AG04449 (cell line): Measurements from ENCODE around the gene SLC46A1.

Experiments used
- CTCF ChIA-PET: fragments of 350-600 bp; formaldehyde crosslinking; extraction: SDS; loops from one replicate; lab custom pipeline; 2021; ENCODE audit warnings: antibody characterized with exemption; lab: Yijun Ruan, JAX
- POLR2A ChIA-PET: fragments of 400-600, 350-600 bp; formaldehyde crosslinking; extraction: SDS; loops from one replicate; lab custom pipeline; 2020; ENCODE audit warnings: antibody characterized with exemption, inconsistent platforms; lab: Yijun Ruan, JAX
- DNase-seq: peaks from one replicate; pipeline ENCODE4 v3.0.0-alpha.2; 2010; ENCODE audit warnings: low read depth, low spot score
- H3K4me3 ChIP-seq: 2 replicates; pipeline ENCODE4 v1.5.1; 2011; ENCODE audit warnings: low read depth, mild to moderate bottlenecking, control low read depth, low read length
- CTCF ChIP-seq: IDR thresholded peaks from one replicate; pipeline ENCODE4 v1.5.1; 2011; ENCODE audit warnings: mild to moderate bottlenecking, moderate library complexity, low read length, control low read depth, inconsistent platforms; ENCODE audit not compliant: insufficient read depth; ENCODE audit errors: missing control alignments

SLC46A1 gene

GRCh38 chr17:28395426-28395825, 10.6 kb downstream of the SLC46A1 start:
- DNase-seq, result no peak
- ChIA-PET POLR2A (interaction anchor here (1.4 kb wide), 1 partner anchor 11 kb away, joined by 4 read pairs; no protein-coding TSS in a partner anchor), CTCF (no interaction called here)
- no peak overlapping the region for H3K4me3 ChIP-seq
- TF ChIP-seq CTCF, result no peak

GRCh38 chr17:28394337-28395116, 11.5 kb downstream of the SLC46A1 start:
- TF ChIP-seq CTCF, result no peak
- H3K4me3 ChIP-seq, result no peak overlapping the region
- peak; percentile 54 for DNase-seq
- ChIA-PET POLR2A (interaction anchor here (1.4 kb wide), 1 partner anchor 10 kb away, joined by 4 read pairs; no protein-coding TSS in a partner anchor), CTCF (interaction anchor here (1.0 to 1.4 kb wide), 3 partner anchors 9 to 38 kb away, joined by 3 to 6 read pairs (median 4); partner anchors contain the start of gene POLDIP2)

GRCh38 chr17:28392491-28392890, 13.5 kb downstream of the SLC46A1 start:
- CTCF ChIA-PET, result no interaction called here
- TF ChIP-seq CTCF, result no peak
- no peak for DNase-seq
- H3K4me3 ChIP-seq, result no peak overlapping the region
- POLR2A ChIA-PET, result no interaction called here

GRCh38 chr17:28391401-28391800, 14.6 kb downstream of the SLC46A1 start:
- no peak for TF ChIP-seq CTCF
- DNase-seq, result no peak
- no peak overlapping the region for H3K4me3 ChIP-seq
- ChIA-PET CTCF (interaction anchor here (0.6 to 0.8 kb wide), 3 partner anchors 14 to 31 kb away, joined by 3 to 5 read pairs (median 3); no protein-coding TSS in a partner anchor), POLR2A (no interaction called here)

GRCh38 chr17:28390984-28391383, 15.0 kb downstream of the SLC46A1 start:
- ChIA-PET POLR2A (no interaction called here), CTCF (interaction anchor here (0.7 kb wide), 1 partner anchor 15 kb away, joined by 3 read pairs; no protein-coding TSS in a partner anchor)
- TF ChIP-seq CTCF, result no peak

GRCh38 chr17:28390563-28390962, 15.4 kb downstream of the SLC46A1 start:
- POLR2A ChIA-PET, result no interaction called here
- CTCF ChIA-PET, result no interaction called here
- TF ChIP-seq CTCF, result no peak
- DNase-seq, result no peak
- H3K4me3 ChIP-seq, result no peak overlapping the region

More at GRCh38 chr17:28390984-28391383, 15.0 kb downstream of the SLC46A1 start:
- no peak for DNase-seq
- no peak overlapping the region for H3K4me3 ChIP-seq
